HG03039 (cell line): ENCODE data around the gene GASK1A.
"Not testable (repeated sequence)": the region's sequence is repeated elsewhere in the genome, so short reads cannot be mapped to it uniquely, and the experiment has no call there.

Experiments used
- ATAC-seq: cut with Tn5 transposase; IDR thresholded peaks from one replicate; pipeline ENCODE4 v1.9.1; 2021; ENCODE audit warnings: mild to moderate bottlenecking, moderate library complexity; ENCODE audit not compliant: unreplicated experiment

Gene GASK1A

DNA sequence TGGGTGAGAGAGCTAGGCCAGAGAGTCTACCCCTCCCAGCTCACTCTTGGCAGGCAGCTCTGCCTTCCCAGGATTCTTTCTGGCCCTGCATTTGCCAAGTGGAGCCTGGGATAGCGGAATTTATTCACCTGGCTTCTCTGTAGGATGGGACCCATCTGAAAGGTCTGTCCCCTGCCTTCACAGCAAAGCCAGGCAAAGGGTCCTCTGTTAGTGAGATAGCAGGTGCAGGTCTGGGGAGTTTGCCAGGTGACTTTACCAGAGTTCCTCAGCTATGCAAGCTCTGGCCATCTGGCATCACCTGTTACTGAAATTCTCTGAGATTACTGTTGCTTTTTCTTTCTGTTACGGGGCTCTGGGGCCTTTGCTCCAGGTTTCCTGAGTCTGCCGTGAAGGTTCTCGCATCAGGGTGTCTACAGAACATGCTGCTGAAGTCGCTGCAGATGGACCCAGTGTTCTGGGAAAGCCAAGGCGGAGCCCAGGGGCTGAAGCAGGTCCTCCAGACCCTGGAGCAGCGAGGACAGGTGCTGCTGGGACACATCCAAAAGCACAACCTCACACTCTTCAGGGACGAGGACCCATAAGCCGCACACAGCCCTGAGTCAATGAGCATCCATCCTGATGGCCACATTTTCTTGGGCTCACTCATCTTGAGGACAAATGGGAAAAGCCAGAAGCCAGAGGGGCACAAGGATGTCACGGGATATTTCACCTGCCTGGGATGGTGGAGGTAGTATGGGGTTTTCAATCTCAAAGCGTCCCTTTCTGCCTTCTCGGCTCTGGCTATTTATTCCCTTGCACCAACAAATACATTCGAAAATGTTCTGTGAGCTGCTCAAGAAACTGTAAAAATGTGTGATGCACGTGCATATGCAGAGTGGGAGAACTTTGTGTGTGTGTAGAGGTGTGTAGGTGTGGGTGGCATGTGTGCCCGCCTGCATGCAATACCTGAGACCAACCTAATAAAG is 77.0 kb downstream of the GASK1A start:
- no peak for ATAC-seq

DNA sequence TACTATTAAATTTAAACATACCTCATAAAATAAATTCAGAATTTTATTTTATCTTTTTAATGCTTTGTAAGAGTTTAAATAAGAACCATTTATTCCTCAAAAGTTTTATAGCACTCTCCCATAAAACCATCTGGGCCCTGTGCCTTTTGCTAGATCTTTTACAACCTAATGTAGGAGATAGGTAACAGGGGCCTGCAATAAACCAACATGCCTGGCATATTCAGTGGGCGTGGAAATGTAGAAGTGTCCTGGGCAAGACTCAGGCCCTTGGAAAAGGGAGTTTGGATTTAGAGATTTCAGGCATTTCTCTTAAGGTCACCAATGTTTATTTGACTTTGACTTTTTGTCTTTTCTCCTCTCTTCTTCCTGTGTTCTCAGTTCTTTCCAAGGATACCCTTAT is 80.3 kb downstream of the GASK1A start:
- ATAC-seq, result no peak

GRCh38 chr3:43061101-43061895 is 82.2 kb downstream of the GASK1A start:
- ATAC-seq, result no peak

DNA sequence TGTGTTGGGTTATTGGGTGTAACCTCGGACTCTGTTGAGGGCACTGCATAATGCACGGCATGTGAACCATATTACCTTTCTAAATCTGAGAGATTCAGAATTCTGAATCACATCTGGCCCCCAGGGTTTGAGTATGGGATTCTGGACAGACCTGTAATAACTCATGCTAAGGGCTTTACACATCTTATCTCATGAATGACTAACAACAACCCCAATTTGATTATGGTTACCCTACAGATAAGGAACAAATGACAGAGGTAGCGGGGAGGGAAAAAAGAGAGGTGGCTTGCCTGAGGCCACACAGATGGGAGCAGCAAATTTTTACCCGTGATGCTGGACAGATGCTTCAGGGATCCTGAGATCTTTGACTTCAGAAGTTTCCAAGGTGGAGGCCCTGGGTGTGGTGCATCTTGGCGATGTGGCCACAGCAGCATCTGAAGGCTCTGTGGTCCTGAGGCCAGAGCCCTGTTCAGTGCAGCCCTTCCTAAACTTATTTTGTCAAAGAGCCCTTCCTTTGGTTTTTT is 83.0 kb downstream of the GASK1A start:
- no peak for ATAC-seq

GRCh38 chr3:43062564-43063040 is 83.5 kb downstream of the GASK1A start:
- ATAC-seq, result no peak

GRCh38 chr3:43063114-43063513 is 84.0 kb downstream of the GASK1A start:
- no peak for ATAC-seq

DNA sequence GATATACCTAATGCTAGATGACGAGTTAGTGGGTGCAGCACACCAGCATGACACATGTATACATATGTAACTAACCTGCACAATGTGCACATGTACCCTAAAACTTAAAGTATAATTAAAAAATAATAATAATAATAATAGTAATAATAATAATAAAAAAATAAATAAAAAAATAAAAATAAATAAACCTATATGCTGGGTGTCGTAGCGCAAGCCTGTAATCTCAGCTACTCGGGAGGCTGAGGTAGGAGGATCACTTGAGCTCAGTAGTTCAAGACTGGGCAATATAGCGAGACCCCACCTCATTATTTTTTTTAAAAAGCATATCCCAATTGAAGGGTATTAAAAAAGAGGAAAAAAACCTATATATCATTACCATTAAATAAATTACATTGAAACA is 91.6 kb downstream of the GASK1A start:
- ATAC-seq, result not testable (repeated sequence)

DNA sequence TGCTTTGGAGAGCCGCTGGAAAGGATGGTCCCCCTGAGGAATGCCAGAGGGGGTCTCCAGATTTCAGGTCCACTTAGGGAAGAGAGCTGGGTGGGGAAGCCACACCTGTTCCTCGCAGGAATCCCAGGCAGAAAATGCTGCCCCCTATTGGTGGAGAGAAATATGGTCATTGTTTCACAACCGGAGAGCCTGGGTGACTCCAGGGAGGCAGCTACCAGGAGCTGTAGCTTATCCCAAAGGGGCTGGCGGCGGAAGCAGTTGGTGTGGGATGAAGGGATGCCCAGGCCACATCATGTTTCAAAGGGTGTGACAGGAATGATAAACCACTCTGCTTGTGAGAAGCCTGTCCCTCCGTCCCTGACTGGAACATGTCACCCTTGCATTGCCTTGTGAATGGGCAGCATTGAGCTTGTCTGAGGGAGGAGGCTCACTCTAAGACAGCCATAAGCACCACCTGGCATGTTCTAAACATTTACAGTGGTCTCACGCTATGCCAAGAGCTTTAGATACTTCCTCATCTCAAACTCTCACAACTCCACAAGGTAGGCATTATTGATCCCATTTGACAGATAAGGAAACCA is 92.3 kb downstream of the GASK1A start:
- ATAC-seq, result no peak

DNA sequence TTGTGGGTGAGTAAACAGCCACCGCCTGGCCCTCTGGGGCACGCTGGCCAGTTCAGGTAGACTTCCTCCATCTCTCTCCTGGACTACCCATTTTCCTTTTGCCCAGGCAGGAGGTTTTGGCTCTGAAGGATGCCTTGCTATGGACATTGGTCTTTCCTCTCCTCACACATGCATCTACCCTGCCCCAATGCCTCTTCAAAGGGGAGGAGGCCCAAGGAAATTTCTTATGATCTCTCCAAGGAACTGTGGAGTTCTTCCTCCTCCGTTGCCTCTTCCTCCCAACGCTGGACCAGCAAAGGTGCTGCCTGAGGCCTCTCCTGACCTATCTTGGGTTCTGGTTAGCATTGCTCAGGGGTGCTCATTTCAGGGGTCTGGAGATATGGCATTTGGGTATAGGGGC is 93.2 kb downstream of the GASK1A start:
- ATAC-seq, result no peak

- no peak for ATAC-seq
Observed at GRCh38 chr3:43073116-43073835, 94.2 kb downstream of the GASK1A start.

GRCh38 chr3:43073836-43074220 is 94.7 kb downstream of the GASK1A start:
- no peak for ATAC-seq

DNA sequence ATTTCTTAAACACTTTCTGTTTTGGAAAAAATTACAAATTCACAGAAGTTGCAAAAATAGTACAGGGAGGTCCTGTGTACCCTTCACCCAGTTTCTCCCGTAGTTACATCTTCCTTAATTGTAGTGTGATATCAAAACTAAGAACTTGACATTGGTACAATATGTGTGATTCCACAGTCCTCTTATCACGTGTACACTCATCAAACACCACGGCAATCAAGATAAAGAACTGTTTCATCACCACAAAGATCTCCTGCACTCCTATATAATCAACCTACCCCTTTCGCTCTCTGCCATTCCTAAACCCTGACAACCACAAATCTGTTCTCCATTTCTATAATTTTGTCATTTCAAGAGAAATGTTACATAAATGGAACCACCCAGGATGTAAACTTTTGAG is 95.4 kb downstream of the GASK1A start:
- ATAC-seq, result no peak

DNA sequence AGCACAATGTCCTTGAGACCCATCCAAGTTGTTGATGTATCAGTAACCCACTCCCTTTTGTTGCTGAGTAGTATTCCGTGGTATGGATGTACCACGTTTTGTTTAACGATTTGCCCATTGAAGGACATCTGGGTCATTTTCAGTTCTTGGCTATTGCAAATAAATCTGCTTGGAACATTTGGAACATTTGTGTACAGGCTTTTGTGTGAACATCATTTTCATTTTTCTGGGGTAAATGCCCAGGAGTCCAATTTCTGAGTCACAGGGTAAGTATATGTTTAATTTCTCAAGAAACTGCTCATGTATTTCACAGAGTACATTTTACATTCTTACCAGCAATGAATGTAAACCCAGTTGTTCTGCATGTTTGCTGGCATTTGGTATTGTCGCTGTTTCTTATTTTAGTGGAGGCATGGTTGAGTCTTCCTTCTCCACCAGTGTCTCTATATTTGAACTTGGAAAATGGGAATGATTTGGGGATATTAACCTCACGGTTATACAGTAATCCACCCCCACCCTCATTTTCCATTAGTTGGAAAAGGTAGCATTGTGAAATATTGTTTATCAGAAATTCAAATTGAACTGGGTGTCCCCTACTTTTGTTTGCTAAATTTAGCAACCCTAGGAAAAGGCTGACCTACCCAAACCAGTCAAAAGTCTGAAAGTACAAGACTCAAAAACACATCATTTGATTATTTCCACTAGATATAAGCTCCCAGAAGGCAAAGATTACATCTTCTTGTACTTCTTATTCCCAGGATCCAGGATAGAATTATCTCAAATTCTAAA is 96.0 kb downstream of the GASK1A start:
- ATAC-seq, result no peak

- no peak for ATAC-seq
Observed at GRCh38 chr3:43075904-43076661, 97.0 kb downstream of the GASK1A start.

DNA sequence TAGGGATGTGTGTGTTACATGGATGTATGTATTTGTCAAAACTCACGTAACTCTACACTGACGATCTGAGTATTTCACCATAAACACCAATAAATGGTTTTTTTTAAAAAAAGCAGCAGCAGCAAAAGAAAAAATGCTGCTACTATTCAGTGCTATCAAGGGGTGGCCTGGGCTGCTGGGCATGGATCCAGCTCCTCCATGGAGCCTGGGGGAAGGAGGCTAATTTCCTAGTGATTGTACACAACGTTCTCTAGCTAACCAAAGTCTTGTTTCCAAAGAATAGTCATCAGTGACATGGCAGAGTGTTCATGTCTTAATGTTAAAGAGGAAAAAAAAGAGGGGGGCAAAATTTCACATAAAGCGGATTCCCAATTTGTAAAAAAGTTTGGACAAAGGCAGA is 97.7 kb downstream of the GASK1A start:
- no peak for ATAC-seq

GRCh38 chr3:43077261-43077660 is 98.2 kb downstream of the GASK1A start:
- no peak for ATAC-seq

DNA sequence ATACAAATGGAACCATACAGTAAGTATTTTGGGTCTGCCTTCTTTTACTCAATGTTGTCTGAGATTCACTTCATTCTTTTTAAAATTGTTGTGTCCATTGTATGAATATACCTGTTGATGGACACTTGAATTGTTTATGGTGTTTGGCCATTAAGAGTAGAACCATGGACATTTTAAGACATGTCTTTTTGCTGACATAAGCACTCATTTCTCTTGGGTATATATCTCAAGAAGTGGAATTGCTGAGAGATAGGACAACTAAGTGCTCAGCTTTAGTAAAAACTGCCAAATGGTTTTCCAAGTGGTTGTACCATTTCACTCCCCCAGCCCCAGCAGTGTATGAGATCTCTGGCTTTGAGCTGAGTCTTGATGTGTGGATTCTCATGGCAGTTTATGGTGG is 98.6 kb downstream of the GASK1A start:
- no peak for ATAC-seq

GRCh38 chr3:43079536-43080332 is 100.6 kb downstream of the GASK1A start:
- no peak for ATAC-seq
